Measurements from ENCODE around the gene CD6. TPM values are rescaled to one million over a fixed set of nuclear protein-coding genes. Genes with fewer than 3 reads are reported as not detected.

CD6 gene
- total RNA-seq, 1 experiment from 2014 or later: not detected

DNA sequence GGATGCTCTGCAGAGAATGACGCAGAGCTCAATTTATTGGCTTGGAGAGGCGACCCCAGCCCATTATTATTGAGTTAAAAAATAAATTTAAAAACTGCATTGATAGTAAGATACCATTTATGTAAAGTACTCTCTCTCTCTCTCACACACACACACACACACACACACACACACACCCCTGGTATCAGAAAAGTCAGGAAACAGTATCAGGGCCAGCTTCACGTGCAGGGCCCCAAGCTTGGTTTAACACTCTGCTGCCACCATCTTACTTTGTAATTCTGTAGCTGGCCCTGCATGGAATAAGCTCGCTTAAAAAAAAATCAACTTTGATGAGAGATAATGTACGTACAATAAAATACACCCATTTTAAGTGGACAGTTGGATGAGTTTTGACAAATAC, 71.1 kb downstream of the CD6 start:
- H2BK15ac ChIP-seq (ENCODE audit: low read depth, low read length): no peak overlapping the region
- H3K9ac ChIP-seq (ENCODE audit: extremely low read depth, insufficient read length, low read length): no peak overlapping the region
- Mint-ChIP-seq H3K4me1 (peaks cover 8 to 16% of the 10 kb centered on the region in 2 experiments), H3K27ac (no peak overlapping the region), H3K36me3 (ENCODE audit: insufficient read depth in 1 of 3, low read depth in 3 of 3) (no peaks in the 10 kb centered on the region), H3K4me3 (no peak overlapping the region), H3K27me3 (ENCODE audit: low read depth) (peaks cover 29% of the 10 kb centered on the region), H3K9me3 (no peaks in the 10 kb centered on the region)
- no peak overlapping the region for H3K27ac ChIP-seq (ENCODE audit: insufficient read length, low read depth, low read length)
- H2BK20ac ChIP-seq (ENCODE audit: low read depth, low read length, poor library complexity, severe bottlenecking): no peak overlapping the region
- H3K23me2 ChIP-seq (ENCODE audit: insufficient read length, low read depth, low read length, poor library complexity, severe bottlenecking): no peaks in the 10 kb centered on the region
- H4K20me1 ChIP-seq (ENCODE audit: control insufficient read depth, insufficient read depth, insufficient read length): no peaks in the 10 kb centered on the region
- no peaks in the 10 kb centered on the region for H3K27me3 ChIP-seq (ENCODE audit: insufficient read depth, low read length)
- no peaks in the 10 kb centered on the region for H3K79me2 ChIP-seq (ENCODE audit: insufficient read depth, low read length)
- H3K79me1 ChIP-seq (ENCODE audit: insufficient read depth, low read depth, low read length, poor library complexity, severe bottlenecking): no peaks in the 10 kb centered on the region
- WGBS (ENCODE audit: extremely low coverage, insufficient read length, low lambda C conversion rate): no CpG with 5 or more reads among the region's 5 CpGs
- no peak overlapping the region for H3T11ph ChIP-seq (ENCODE audit: low read length)
- H2BK12ac ChIP-seq (ENCODE audit: insufficient read length, low read depth, low read length): no peak overlapping the region
- H2AFZ ChIP-seq (ENCODE audit: low read length): no peak overlapping the region
- no peaks in the 10 kb centered on the region for H3K4me1 ChIP-seq (ENCODE audit: insufficient read depth, low read length)
- H3K56ac ChIP-seq (ENCODE audit: insufficient read length, low read depth, low read length): no peak overlapping the region
- H2AK5ac ChIP-seq (ENCODE audit: insufficient read length, low read length): no peak overlapping the region
- TF ChIP-seq, protein P1, sequence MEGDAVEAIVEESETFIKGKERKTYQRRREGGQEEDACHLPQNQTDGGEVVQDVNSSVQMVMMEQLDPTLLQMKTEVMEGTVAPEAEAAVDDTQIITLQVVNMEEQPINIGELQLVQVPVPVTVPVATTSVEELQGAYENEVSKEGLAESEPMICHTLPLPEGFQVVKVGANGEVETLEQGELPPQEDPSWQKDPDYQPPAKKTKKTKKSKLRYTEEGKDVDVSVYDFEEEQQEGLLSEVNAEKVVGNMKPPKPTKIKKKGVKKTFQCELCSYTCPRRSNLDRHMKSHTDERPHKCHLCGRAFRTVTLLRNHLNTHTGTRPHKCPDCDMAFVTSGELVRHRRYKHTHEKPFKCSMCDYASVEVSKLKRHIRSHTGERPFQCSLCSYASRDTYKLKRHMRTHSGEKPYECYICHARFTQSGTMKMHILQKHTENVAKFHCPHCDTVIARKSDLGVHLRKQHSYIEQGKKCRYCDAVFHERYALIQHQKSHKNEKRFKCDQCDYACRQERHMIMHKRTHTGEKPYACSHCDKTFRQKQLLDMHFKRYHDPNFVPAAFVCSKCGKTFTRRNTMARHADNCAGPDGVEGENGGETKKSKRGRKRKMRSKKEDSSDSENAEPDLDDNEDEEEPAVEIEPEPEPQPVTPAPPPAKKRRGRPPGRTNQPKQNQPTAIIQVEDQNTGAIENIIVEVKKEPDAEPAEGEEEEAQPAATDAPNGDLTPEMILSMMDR (conservative IDR thresholded peaks at IDR 0.05): no peak
- no peak overlapping the region for H3K4ac ChIP-seq (ENCODE audit: low read depth, low read length)
- no peak for DNase-seq
- no peak overlapping the region for H3K14ac ChIP-seq (ENCODE audit: insufficient read depth, low read length)
- no peak overlapping the region for H2BK120ac ChIP-seq (ENCODE audit: low read depth, low read length, poor library complexity, severe bottlenecking)
- no peak overlapping the region for H4K8ac ChIP-seq (replicated peaks; ENCODE audit: insufficient read length, low read depth, low read length)
- H3K4me2 ChIP-seq (ENCODE audit: insufficient read depth, insufficient read length, low read length): no peak overlapping the region
- no peaks in the 10 kb centered on the region for H3K9me3 ChIP-seq (ENCODE audit: control insufficient read depth, low read depth, low read length)
- H3K18ac ChIP-seq (ENCODE audit: insufficient read length, low read depth, low read length): no peak overlapping the region
- H3K23ac ChIP-seq (ENCODE audit: insufficient read length, low read depth, low read length): no peak overlapping the region
- no peak overlapping the region for H4K5ac ChIP-seq (ENCODE audit: insufficient read length, low read depth, low read length)
- no peak overlapping the region for H2BK5ac ChIP-seq (ENCODE audit: insufficient read length, low read length)
- H4K91ac ChIP-seq (ENCODE audit: insufficient read length, low read depth, low read length): no peak overlapping the region

Measured in H9 (cell line).